Karpas-422 (cell line): Measurements from ENCODE around the gene RNF141. TPM values are rescaled to one million over a fixed set of nuclear protein-coding genes. Genes with fewer than 3 reads are reported as not detected.

Experiments
- DNase-seq: peaks from one replicate; pipeline ENCODE4 v3.0.0-alpha.2; 2015
- H2AFZ ChIP-seq: fragments of 200-600 bp; sonication (generic); 2 replicates; pipeline ENCODE4 v1.6.1; 2014; ENCODE audit warnings: antibody characterized with exemption, low read length, mixed read lengths
- H3K27ac ChIP-seq: fragments of 200-600 bp; sonication (generic); 2 replicates; pipeline ENCODE4 v1.5.1; 2014; ENCODE audit warnings: mild to moderate bottlenecking, low read length, moderate library complexity
- H3K27me3 ChIP-seq: fragments of 200-600 bp; sonication (generic); 2 replicates; pipeline ENCODE4 v1.6.1; 2014; ENCODE audit warnings: low read length, mixed read lengths
- H3K36me3 ChIP-seq: fragments of 200-600 bp; sonication (generic); 2 replicates; pipeline ENCODE4 v1.6.1; 2014; ENCODE audit warnings: low read length, mixed read lengths; ENCODE audit not compliant: insufficient read depth
- H3K4me1 ChIP-seq: fragments of 200-600 bp; sonication (generic); 2 replicates; pipeline ENCODE4 v1.6.1; 2014; ENCODE audit warnings: mild to moderate bottlenecking, low read length, mixed read lengths
- H3K4me2 ChIP-seq: fragments of 200-600 bp; sonication (generic); 2 replicates; pipeline ENCODE4 v1.6.1; 2014; ENCODE audit warnings: low read length, low read depth, mild to moderate bottlenecking; ENCODE audit not compliant: poor library complexity, severe bottlenecking
- H3K4me3 ChIP-seq: fragments of 200-600 bp; sonication (generic); 2 replicates; pipeline ENCODE4 v1.5.1; 2014; ENCODE audit warnings: mild to moderate bottlenecking, antibody characterized with exemption, low read length, mixed read lengths
- H3K79me2 ChIP-seq: fragments of 200-600 bp; sonication (generic); 2 replicates; pipeline ENCODE4 v1.6.1; 2014; ENCODE audit warnings: mild to moderate bottlenecking, low read length, mixed read lengths
- H3K9ac ChIP-seq: fragments of 200-600 bp; sonication (generic); 2 replicates; pipeline ENCODE4 v1.6.0; 2014; ENCODE audit warnings: low read length
- H3K9me2 ChIP-seq: fragments of 200-600 bp; sonication (generic), shearing (Covaris generic); replicated peaks from 2 replicates; pipeline ENCODE4 v1.6.0; 2014; ENCODE audit warnings: mild to moderate bottlenecking, low read length, moderate library complexity; ENCODE audit not compliant: insufficient read depth
- H3K9me3 ChIP-seq: fragments of 300-700, 200-600 bp; sonication (generic); 2 replicates; pipeline ENCODE4 v1.6.1; 2014; ENCODE audit warnings: low read length, mixed read lengths
- H4K20me1 ChIP-seq: fragments of 200-600 bp; sonication (generic); 2 replicates; pipeline ENCODE4 v1.6.1; 2014; ENCODE audit warnings: mild to moderate bottlenecking, antibody characterized with exemption, low read length, low read depth; ENCODE audit not compliant: insufficient read depth
- total RNA-seq: library from RNA; depleted of rRNA; stranded (reverse); fragments of >200 nt; shearing (Covaris generic); gene quantifications from 2 replicates; pipeline ENCODE4 v1.2.3, GENCODE V29; 2014; ENCODE audit warnings: low replicate concordance

The RNF141 gene
- total RNA-seq, 1 experiment from 2014 or later: 12.2 TPM

GRCh38 chr11:10579700-10580099 lies 38.7 kb upstream of the RNF141 start:
- no peaks in the 10 kb centered on the region for H4K20me1 ChIP-seq
- no peak overlapping the region for H3K27ac ChIP-seq
- no peaks in the 10 kb centered on the region for H3K4me1 ChIP-seq
- no peak overlapping the region for H3K4me3 ChIP-seq
- no peak overlapping the region for H3K4me2 ChIP-seq
- H3K9me3 ChIP-seq: no peaks in the 10 kb centered on the region
- H3K9ac ChIP-seq: no peak overlapping the region
- no peak for DNase-seq
- no peaks in the 10 kb centered on the region for H3K79me2 ChIP-seq
- no peaks in the 10 kb centered on the region; the same call in 1 of the 2 replicates for H3K27me3 ChIP-seq
- no peaks in the 10 kb centered on the region for H3K9me2 ChIP-seq
- no peaks in the 10 kb centered on the region for H3K36me3 ChIP-seq
- H2AFZ ChIP-seq: no peak overlapping the region

- Histone ChIP-seq H3K79me2 (no peaks in the 10 kb centered on the region), H3K27me3 (no peaks in the 10 kb centered on the region; the same call in 1 of the 2 replicates), H3K4me2 (no peak overlapping the region), H3K4me3 (no peak overlapping the region), H2AFZ (no peak overlapping the region), H3K9ac (no peak overlapping the region), H3K36me3 (no peaks in the 10 kb centered on the region), H4K20me1 (no peaks in the 10 kb centered on the region), H3K27ac (no peak overlapping the region), H3K9me3 (no peaks in the 10 kb centered on the region), H3K9me2 (no peaks in the 10 kb centered on the region), H3K4me1 (no peaks in the 10 kb centered on the region)
- DNase-seq: no peak
Measured at GRCh38 chr11:10576035-10576398, 35.0 kb upstream of the RNF141 start.

DNA sequence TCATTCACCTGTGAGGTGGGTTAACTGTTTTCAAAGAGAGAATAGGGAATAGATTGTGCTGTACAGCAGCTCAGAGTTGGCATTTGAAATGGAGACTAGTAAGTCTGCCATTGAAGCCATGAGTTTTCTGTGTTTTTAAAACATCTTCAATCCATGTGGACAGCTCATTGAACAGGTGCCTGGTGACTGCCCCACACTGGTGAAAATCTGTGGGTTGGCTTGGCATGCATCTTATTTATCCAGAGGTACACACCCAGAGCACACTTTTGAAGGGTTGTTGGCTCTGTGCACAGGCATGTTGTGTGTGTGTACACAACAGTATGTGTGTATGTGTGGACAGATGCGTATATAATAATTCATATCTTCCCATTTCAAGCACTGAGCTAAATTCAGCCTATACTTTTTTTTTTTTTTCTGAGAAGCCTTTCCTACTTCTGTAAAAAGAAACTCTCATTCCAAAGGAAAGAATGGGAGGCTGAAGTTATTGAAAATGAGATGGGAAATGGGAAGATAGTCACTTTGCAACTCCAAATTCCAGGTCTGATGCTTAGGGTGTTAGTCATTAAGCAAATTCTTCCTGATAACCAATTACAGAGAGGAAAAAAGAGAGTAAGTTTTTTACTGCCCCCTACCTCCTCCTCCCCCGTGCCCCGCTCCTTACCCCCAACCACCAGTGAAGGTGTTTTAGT lies 34.5 kb upstream of the RNF141 start:
- H4K20me1 ChIP-seq: no peaks in the 10 kb centered on the region
- H3K4me3 ChIP-seq: no peak overlapping the region
- H3K27ac ChIP-seq: no peak overlapping the region
- no peaks in the 10 kb centered on the region for H3K4me1 ChIP-seq
- H3K4me2 ChIP-seq: no peak overlapping the region
- no peaks in the 10 kb centered on the region for H3K9me2 ChIP-seq
- H3K27me3 ChIP-seq: no peaks in the 10 kb centered on the region; the same call in 1 of the 2 replicates
- no peak overlapping the region for H3K9ac ChIP-seq
- DNase-seq: no peak
- no peaks in the 10 kb centered on the region for H3K36me3 ChIP-seq
- H2AFZ ChIP-seq: no peak overlapping the region
- no peaks in the 10 kb centered on the region for H3K9me3 ChIP-seq
- H3K79me2 ChIP-seq: no peaks in the 10 kb centered on the region

DNA sequence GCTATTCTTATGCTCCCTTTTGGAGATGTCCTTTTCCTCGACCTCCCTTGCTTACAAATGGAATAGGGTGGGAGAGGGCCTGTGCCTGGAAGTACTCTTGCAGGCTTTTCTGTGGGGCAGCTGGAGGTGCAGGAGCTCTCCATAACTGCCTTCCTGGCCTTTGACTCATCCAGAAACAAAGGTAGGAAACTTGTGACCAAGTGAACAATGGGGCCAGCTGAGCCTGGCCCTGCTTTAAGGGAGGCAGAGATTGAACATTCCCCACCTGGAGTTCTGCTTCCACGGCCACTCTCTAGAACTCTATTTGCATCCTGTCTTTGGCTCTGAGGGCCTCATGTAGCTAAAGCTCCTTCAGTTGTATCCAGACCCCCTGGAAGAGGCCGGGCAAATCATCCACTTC lies 32.6 kb upstream of the RNF141 start:
- H3K9me3 ChIP-seq: no peaks in the 10 kb centered on the region
- H3K4me2 ChIP-seq: no peak overlapping the region
- H3K4me3 ChIP-seq: no peak overlapping the region
- H3K9me2 ChIP-seq: no peaks in the 10 kb centered on the region
- no peaks in the 10 kb centered on the region for H4K20me1 ChIP-seq
- H3K27me3 ChIP-seq: no peaks in the 10 kb centered on the region; the same call in 1 of the 2 replicates
- no peaks in the 10 kb centered on the region for H3K4me1 ChIP-seq
- no peaks in the 10 kb centered on the region for H3K79me2 ChIP-seq
- DNase-seq: no peak
- H3K27ac ChIP-seq: no peak overlapping the region
- H2AFZ ChIP-seq: no peak overlapping the region
- H3K36me3 ChIP-seq: no peaks in the 10 kb centered on the region
- no peak overlapping the region for H3K9ac ChIP-seq

DNA sequence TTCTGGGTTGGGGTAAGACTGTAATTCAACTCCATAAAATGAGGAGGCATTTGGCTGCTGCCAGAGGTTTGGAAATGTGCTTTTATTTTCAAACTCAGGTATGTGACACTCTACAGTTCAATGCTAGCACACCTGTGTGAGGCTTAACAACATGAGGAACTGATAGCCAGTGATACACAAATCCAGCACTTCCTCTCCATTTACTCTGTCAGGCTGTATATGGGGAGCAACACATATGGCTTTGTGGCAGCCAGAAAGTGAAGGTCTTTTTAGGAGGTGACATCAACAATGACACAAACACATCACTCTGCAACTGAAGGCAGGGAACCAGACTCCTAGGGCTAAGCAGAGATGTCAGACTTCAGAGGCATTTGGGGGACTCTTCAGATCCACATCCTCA lies 32.0 kb upstream of the RNF141 start:
- no peak for DNase-seq
- no peaks in the 10 kb centered on the region for H4K20me1 ChIP-seq
- no peaks in the 10 kb centered on the region; the same call in 1 of the 2 replicates for H3K27me3 ChIP-seq
- no peak overlapping the region for H3K4me3 ChIP-seq
- H3K9me2 ChIP-seq: no peaks in the 10 kb centered on the region
- H3K36me3 ChIP-seq: no peaks in the 10 kb centered on the region
- no peak overlapping the region for H3K27ac ChIP-seq
- no peaks in the 10 kb centered on the region for H3K4me1 ChIP-seq
- H3K79me2 ChIP-seq: no peaks in the 10 kb centered on the region
- no peak overlapping the region for H3K4me2 ChIP-seq
- H3K9ac ChIP-seq: no peak overlapping the region
- no peaks in the 10 kb centered on the region for H3K9me3 ChIP-seq
- H2AFZ ChIP-seq: no peak overlapping the region

DNA sequence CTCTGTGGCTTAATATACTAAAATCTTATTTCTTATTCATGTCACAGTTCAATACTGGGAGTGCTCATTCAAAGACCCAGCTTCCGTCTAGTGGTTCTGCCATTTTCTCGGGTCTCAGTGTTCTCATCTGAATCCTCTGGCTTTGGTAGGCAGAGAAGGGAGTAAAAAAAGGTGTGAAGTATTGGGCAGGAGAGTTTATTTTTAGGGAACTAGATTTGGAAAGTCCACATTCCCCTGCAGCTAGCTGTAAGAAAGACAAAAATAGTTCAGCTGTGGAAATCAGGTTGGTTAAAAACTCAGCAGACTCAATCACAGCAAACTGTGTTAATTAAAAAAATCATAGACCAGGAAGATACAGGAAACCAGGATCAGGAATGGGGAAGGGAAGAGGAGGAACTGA lies 31.5 kb upstream of the RNF141 start:
- no peak overlapping the region for H2AFZ ChIP-seq
- no peaks in the 10 kb centered on the region for H3K9me2 ChIP-seq
- no peak overlapping the region for H3K4me2 ChIP-seq
- no peaks in the 10 kb centered on the region for H3K36me3 ChIP-seq
- no peaks in the 10 kb centered on the region for H3K4me1 ChIP-seq
- no peak for DNase-seq
- no peak overlapping the region for H3K9ac ChIP-seq
- H3K9me3 ChIP-seq: no peaks in the 10 kb centered on the region
- no peaks in the 10 kb centered on the region for H3K79me2 ChIP-seq
- H3K4me3 ChIP-seq: no peak overlapping the region
- no peaks in the 10 kb centered on the region; the same call in 1 of the 2 replicates for H3K27me3 ChIP-seq
- H3K27ac ChIP-seq: no peak overlapping the region
- no peaks in the 10 kb centered on the region for H4K20me1 ChIP-seq

- Histone ChIP-seq H3K27ac (no peak within 1 kb of the TSS), H3K4me3 (no peak within 1 kb of the TSS), H4K20me1 (no peaks in the 10 kb centered on the region), H3K4me2 (no peak within 1 kb of the TSS), H3K79me2 (no peaks in the 10 kb centered on the region), H3K4me1 (no peaks in the 10 kb centered on the region), H3K36me3 (no peaks in the 10 kb centered on the region), H3K9me3 (no peaks in the 10 kb centered on the region), H3K9me2 (no peaks in the 10 kb centered on the region), H2AFZ (no peak within 1 kb of the TSS), H3K9ac (no peak within 1 kb of the TSS), H3K27me3 (no peaks in the 10 kb centered on the region; the same call in 1 of the 2 replicates)
- DNase-seq: no peak
Measured at GRCh38 chr11:10568486-10568941, 27.5 kb upstream of the RNF141 start, which contains the start of gene LYVE1. LYVE1 (minus strand) TSS chr11:10568665; CDS start chr11:10568532, 133 bp downstream.

GRCh38 chr11:10567446-10567845 lies 26.5 kb upstream of the RNF141 start:
- Histone ChIP-seq H4K20me1 (no peaks in the 10 kb centered on the region), H3K27ac (no peak overlapping the region), H3K4me1 (no peaks in the 10 kb centered on the region), H3K9ac (no peak overlapping the region), H3K4me3 (no peak overlapping the region), H3K4me2 (no peak overlapping the region), H3K36me3 (no peaks in the 10 kb centered on the region), H3K9me3 (no peaks in the 10 kb centered on the region), H3K79me2 (no peaks in the 10 kb centered on the region), H3K9me2 (no peaks in the 10 kb centered on the region), H3K27me3 (no peaks in the 10 kb centered on the region; the same call in 1 of the 2 replicates), H2AFZ (no peak overlapping the region)
- DNase-seq: no peak
